HT-29 (cell line): Measurements from ENCODE around the gene S100A4. TPM values are rescaled to one million over a fixed set of nuclear protein-coding genes. Genes with fewer than 3 reads are reported as not detected.
A peak's percentile ranks its signal among the peaks of the same experiment; 100 is the strongest.
"Not testable (repeated sequence)": the region's sequence is repeated elsewhere in the genome, so short reads cannot be mapped to it uniquely, and the experiment has no call there.

Experiments used
- DNase-seq: peaks from one replicate; pipeline ENCODE4 v3.0.0-alpha.2; 2015; ENCODE audit warnings: low spot score
- total RNA-seq: library from RNA; depleted of rRNA; stranded (reverse); fragments of >200 nt; shearing (Covaris generic); gene quantifications from 2 replicates; pipeline ENCODE4 v1.2.3, GENCODE V29; 2014

Gene S100A4
- total RNA-seq, 1 experiment from 2014 or later = 694 TPM

DNA sequence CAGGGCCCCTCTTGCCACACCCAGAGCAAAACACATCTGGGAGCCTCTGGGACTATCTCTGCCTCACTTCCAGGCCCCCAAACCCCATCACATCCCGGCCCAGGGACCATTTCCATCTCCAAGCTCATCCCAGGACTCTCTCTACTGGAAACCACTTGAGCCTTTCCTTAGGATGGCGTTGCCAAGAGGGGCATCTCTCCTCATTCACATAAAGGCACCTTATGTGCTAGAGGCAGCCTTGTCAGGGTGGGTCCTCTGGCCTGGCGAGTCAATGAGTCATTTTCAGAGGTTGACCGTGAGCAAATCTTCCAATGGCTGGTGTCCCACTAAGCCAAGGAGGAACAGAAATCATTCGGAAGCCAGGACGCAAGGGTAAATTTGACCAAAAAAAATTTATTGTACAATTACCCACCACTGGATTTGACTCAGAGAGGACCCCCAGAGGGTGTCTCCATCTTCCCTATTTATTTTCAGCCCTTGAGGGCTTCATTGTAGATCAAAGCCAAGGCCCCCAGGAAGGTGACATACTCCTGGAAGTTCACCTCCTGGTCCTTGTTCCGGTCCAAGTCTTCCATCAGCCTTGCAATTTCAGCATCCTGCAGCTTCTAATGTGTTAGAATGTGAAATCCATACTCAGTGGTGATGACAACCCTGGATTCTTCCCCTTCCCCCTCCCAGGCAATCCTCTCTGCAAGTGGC, 11.2 kb downstream of the S100A4 start:
- DNase-seq = peak; percentile 34

DNA sequence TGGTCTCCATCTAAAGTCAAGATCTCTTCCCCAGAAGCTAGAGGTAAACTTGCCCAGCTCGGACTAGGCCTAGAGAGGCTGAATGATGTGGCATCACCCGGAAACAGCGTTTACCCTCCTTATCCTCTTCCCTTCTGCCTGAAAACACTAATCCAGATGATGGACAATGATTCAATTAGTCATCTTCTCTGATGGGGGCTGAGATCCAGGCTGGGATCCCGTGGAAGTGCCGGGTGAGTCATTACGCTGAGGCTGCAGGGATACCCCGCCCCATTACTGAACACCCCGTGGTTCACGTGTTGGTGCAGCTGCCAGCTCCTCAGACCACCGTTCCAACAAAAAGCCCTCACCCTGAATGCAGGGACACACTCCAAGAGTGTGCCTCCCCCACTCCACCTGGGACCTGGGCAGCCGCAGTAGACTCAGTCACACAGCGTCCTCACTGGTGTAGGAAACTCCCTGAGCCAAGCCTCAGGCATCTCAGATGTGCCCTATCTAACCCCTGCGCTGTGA, 11.9 kb downstream of the S100A4 start:
- no peak for DNase-seq

DNA sequence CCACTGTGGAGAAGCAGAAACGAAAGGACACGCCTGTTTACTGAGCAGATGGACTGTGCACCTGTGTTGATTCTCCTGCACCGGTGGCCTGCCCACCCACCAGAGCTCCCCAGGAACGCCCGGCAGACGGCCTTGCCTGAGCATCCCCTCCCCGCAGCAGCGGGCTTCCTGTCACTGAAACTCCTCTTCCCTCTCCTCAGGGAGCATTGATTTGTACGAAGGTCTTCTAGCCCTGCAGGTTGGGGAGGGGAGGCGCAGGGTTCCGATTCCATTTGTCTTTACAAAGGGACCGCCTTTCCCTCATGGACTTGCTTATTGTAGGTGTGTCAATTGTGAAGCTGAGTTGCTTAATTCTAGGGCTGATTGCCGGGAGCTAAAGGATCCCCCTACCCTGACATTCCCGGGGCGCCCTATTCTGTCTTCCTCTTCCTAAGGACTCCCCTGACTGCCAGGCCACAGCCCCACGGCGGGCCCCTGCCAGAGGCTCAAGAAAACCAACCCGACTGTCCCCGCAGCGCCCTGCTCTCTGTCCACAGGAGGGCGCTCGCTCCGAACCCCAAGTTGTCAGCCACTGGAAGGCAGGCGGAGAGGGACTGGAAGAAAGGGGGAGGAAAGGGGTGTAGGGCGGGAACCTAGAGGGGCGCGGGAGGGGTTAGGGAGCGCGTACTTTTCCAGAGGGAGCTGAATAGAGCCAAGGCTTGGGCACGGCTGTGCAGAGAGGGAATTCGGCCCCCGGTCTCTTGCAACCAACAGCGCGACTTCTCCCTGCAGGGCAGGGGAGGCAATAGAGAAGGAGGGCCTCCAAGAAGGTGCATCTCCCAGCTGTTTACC, 12.6 kb downstream of the S100A4 start:
- DNase-seq = peak; percentile 97

DNA sequence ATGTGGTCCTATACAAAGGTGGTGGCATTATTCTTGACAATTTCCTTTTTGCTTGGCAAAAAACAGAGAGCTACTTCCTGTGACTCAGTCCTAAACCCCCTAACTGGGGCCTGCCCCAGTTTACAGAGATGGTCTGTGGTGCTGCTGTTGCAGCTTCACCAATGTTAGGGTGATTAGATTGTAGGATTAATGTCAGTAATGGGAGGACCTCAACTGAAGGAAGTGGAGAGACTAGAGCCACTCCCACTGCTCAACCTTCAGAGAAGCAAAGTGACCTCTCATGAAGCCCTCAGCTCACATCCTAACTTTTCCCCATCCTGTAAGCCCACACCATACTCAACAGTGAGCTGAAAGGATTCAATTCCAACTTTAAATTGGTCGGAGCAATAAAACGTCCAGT, 13.4 kb downstream of the S100A4 start:
- peak; percentile 48 for DNase-seq

DNA sequence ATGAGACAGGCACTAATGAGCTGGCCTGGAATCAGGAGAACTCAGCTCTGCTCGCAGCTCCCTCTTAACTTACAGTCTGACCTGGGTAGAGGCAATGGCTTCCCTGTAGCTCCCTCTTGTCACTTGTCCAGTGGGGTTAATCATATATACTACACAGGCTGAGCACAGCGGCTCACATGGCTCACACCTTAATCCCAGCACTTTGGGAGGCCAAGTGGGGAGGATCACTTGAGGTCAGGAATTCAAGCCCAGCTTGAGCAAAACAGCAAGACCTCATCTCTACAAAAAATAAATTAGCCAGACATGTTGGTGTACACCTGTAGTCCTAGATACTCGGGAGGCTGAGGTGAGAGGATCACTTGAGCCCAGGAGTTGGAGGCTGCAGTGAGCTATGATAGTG, 14.0 kb downstream of the S100A4 start:
- DNase-seq = no peak

DNA sequence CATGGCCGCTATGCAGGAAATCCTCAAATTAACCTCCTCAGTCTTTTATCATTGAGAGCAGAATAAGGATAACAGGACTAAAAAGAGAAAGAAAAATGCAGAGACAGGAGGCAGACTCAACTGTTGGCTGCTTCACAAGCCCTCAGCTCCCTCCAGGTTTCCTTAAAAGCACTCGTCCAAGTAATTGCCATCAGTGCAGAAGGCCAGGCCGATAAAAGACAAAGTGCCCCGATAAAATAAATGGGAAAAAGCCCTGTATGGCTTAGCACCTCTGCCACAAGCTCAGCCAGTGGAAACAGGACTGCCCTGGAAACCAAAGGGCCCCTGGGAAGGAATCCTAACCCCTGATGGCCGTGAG, 17.9 kb downstream of the S100A4 start:
- no peak for DNase-seq

DNA sequence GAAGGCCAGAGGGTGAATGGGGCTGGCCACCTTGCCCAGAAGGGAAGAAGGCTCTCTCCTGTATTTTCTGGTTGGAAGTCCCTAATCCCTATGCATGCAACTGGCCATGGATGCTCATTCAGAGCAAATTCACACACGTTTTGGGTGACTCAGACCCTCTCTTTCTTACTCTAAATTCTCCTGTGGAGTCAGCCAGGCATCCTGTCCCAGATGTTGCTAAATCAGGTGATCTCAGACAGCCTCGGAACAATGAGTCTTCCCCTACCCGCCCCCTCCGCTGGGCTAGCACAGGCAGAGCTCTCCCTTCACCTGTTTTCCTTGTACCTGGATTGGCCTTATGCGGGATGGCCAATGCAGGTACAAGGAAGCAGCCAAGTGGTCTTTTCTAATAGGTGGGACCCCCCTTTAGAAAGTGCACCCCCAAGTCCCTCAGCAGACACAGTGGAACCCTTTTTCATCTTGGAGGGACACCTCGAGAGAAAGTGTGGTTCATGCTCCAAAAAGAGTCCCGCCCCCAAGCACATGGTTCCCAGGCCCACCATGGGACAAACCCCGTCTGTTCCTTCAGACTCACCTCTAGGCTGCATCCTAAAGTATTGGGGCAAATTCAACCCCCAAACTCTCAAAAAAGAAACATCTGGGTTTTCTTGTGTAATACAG, 18.5 kb downstream of the S100A4 start:
- no peak for DNase-seq

DNA sequence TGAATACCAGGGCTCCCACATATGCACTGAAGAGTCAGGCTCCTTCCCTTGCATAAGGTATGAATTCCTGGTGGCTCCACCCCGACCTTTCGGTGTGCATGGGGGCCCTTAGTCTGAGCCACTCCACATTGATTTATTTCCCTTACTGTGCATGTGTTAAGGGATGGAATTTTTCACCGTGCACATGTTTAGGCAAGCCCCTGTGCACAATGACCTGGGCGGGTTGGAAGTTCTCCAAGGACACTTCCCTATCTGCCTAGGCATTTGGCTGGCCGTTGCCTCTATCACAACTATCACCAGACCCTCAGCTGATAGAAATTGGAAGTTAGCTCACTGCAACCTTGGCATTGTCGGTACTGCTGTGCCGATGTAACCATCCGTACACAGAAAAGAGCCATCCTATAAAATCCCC, 19.5 kb downstream of the S100A4 start:
- peak; percentile 61 for DNase-seq

DNA sequence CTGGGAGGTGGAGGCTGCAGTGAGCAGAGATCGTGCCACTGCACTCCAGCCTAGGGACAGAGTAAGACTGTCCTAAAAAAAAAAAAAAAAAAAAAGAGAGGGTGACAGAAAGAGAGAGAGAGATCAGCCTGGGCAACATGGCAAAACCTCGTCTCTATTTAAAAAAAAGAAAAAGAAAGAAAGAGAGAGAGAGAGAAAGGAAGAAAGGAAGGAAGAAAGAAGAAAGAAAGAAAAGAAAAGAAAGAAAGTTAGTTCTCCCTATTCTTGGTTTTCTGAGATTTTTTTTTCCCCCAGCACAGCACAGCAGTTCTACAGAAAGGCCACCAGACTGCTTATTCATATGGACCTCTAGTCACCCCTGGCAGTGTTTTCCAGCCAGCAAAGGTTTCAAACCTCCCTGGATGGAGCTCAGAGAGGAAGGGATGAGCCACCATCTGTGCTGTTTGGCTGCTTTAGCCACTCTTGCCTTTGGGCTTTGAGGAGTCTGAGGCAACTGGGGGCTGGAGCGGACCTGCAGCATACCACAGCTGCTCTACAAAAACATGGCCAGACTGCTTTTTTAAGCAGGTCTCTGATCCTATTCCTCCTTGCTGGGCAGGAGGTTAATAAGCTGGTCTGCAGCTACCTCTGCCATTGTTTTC, 20.4 kb downstream of the S100A4 start:
- DNase-seq = peak; percentile 15

DNA sequence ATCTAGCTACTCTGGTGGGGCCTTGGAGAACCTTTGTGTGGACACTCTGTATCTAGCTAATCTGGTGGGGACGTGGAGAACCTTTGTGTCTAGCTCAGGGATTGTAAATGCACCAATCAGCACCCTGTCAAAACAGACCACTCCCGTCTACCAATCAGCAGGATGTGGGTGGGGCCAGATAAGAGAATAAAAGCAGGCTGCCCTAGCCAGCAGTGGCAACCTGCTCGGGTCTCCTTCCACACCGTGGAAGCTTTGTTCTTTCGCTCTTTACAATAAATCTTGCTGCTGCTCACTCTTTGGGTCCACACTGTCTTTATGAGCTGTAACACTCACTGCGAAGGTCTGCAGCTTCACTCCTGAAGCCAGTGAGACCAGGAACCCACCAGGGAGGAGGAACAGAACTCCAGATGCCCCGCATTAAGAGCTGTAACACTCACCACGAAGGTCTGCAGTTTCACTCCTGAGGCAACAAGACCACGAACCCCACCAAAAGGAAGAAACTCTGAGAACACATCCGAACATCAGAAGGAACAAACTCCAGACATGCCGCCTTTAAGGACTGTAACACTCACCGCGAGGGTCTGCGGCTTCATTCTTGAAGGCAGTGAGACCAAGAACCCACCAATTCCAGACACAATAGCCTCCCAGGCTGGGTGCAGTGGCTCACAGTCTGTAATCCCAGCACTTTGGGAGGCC, 23.1 kb downstream of the S100A4 start:
- DNase-seq = not testable (repeated sequence)

DNA sequence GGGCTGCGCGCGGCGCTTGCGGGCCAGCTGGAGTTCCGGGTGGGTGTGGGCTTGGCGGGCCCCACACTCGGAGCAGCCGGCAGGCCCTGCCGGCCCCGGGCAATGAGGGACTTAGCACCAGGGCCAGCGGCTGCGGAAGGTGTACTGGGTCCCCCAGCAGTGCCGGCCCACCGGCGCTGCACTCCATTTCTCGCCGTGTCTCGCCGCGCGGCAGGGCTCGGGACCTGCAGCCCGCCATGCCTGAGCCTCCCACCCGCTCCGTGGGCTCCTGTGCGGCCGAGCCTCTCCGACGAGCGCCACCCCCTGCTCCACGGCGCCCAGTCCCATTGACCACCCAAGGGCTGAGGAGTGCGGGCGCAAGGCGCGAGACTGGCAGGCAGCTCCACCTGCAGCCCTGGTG, 23.8 kb downstream of the S100A4 start:
- DNase-seq = not testable (repeated sequence)

DNA sequence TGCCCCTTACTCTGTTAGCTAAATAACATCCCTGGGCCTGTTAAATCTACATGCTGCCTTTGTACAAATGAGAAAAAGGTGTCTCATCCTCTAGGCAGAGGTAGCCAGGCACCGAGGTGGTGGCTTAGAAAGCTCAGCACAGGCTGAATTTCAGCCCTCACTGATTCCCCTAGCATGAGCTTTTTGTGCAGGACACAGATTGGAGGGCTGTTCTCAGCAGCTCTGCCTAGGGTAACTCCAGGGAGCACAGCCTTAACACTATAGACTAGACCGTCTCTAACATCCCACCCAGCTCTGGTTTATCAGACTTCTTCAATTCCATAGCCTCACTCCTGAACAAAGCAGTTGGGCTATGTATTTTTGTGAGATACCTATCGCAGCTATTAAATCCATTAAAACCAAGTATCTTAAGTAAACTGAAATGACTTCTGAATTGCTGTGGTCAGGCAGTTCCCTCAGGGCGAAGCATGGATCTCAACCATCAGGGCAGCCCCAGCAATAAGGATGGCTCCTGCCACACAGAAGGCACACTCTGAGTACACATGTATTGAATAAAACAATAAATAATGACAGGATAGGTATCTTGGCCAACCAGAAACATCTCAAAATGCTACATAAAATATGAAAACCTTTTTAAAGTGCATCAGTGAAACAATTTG, 24.7 kb downstream of the S100A4 start:
- peak; percentile 58 for DNase-seq

DNA sequence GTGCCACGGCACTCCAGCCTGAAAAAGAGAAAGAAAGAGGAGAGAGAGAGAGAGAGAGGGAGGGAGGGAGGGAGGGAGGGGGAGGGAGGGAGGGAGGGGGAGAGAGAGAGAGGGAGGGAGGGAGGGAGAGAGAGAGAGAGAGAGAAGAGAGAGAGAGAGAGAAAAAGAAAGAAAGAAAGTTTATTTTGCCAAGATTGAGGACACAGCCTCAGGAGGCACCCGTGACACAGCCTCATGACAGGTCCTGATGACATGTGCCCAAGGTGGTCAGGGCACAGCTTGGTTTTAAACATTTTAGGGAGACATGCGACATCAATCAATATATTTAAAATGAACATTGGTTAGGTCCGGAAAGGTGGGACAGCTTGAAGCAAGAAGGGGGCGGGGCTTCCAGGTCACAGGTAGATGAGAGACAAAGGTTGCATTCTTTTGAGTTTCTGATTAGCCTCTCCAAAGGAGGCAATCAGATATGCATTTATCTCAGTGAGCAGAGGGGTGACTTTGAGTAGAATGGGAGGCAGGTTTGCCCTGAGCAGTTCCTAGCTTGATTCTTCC, 25.4 kb downstream of the S100A4 start:
- peak; percentile 67 for DNase-seq

DNA sequence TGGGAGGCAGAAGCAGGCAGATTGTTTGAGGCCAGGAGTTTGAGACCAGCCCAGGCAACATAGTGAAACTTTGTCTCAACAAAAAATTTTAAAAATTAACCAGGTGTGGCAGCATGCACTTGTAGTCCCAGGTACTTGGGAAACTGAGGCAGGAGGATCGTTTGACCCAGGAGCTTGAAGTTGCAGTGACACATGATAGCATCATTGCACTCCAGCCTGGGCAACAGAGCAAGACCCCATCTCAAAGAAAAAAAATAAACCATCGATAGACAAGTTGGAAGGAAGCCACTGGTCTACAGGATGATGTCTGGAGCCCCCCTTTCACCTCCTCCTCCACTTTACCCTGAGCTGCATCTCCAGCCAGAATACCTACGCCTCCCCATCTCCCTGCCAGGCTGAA, 26.4 kb downstream of the S100A4 start:
- DNase-seq = no peak

DNA sequence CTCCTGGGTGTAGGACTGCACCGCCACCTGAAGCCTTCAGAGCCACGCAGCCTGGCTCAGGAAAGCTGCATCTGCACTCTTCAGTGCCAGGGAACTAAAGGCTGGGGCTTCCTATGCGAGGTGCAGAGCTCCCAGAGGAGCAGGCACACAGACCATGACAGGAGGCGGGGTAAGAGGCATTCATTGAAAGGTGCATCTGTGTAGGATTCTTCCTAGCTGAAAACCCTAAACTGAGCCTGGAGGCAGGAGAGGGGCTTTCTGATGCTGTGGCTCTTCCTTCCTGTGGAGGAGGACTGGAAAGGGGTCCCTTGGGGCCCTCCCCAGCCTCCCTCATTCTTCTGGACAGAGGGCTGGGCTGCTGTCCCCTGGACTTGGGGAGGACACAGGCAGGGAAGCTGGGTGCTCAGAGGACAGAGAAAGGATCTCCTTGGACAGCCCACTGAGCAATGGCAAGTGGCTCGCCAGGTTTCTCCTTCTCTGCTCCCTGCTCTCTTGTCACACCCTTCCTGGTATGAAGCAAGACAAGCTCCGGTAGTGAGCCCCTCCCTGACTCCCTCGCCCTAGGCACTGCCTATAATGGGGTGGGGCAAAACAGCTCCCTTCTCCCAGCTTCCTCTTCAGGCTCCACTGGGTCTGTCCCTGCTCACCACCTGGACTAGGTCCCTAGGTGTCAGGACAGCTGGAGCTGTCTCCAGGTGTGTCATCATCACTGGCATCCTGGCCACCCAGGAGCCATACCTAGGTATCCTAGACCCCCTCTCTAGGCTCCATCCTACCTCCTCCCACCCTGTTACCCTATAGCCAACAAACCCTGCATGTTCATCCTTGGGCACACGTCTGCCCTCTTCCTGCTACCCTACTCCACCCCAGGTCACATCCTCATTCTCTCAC, 29.9 kb downstream of the S100A4 start:
- peak; percentile 91 for DNase-seq

DNA sequence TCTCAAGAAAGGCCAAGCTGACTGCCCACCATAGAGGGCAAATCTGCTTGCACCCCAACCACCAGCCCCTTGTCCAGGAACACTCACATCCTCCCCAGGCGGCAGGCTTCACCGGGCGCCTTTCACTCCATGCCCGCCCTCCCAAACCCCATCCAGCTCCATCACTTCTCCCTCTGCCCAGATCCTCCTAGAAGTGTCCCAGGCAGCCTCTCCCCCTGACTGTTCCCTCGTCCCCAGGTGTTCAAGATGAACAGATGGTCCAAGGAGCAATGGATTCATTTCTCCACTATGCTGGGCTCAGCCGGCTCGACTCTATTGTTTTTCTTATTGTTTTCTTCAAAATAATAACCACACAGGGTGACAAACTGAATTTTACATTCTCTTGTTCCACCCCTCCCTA, 31.9 kb downstream of the S100A4 start:
- no peak for DNase-seq

DNA sequence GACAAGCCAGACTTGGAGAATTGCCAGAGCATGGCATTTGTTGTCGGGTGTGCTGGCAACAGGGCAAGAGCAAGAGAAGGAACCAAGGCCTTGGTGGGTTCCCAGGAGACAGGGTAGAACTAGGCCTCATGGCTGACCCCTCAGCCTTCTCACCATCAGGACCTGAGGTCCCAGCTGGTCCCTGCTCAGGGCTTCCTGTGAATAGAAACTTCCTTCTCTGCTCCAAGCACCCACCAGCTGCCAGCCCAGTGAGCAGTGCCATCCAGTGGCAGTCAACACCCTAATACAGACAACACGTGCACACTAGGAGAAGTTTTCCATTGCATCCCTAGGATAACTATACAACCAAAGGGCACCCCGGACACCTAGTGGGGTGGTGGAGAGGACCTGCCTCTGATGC, 32.6 kb downstream of the S100A4 start:
- peak; percentile 59 for DNase-seq

DNA sequence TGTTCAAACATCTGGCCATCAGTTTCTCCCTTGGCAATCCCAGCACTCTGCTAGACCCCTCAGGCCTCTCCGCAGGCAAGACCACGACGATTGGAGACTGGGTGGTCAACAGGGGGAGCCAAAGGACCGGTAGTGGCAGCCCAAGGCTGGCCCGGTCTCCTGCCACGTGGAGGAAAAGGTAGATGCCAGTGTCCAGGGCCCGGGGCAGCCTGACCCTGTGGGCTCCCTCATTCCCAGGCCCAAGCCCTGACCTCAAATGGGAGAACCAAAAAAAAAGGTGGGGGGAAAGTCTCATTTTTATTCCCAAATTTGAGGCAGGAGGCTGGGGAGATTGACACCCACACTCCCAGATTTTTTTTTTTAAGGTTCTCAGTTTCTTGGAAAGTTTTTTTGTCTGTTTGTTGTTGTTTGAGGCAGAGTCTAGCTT, 34.6 kb downstream of the S100A4 start:
- DNase-seq = peak; percentile 91

DNA sequence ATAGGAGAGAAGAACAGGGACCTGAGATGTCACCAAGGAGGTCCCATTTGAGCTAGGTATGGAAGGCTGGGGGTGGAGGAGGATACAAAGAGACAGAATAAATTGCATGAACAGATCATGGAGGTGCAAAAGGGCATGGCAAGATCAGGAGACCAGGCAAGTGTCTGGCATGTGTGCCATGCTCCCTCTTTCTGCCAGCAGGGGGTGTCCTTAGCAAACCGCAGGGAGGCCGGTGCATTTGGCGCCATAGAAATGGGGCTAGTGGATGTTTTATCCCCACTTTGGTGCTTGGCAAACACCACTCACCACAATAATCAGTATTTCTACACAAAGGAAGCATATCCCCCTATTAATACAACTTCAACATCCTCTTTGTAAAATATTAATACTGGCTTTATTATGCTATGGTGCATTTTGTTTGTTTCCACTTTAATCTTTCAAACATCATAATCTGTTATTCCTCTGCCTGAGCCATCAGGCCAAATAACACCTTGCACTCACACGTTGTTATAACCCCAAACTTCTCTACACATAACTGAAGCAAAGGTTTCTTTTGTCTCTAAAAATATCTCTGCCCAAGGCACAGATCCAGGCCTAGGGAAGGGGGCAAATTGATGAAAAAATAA, 35.8 kb downstream of the S100A4 start:
- DNase-seq = peak; percentile 60
